ENCODE results near the gene TCEANC2.
A peak's percentile ranks its signal among the peaks of the same experiment; 100 is the strongest.
"Not testable (repeated sequence)": the region's sequence is repeated elsewhere in the genome, so short reads cannot be mapped to it uniquely, and the experiment has no call there.

The TCEANC2 gene

DNA sequence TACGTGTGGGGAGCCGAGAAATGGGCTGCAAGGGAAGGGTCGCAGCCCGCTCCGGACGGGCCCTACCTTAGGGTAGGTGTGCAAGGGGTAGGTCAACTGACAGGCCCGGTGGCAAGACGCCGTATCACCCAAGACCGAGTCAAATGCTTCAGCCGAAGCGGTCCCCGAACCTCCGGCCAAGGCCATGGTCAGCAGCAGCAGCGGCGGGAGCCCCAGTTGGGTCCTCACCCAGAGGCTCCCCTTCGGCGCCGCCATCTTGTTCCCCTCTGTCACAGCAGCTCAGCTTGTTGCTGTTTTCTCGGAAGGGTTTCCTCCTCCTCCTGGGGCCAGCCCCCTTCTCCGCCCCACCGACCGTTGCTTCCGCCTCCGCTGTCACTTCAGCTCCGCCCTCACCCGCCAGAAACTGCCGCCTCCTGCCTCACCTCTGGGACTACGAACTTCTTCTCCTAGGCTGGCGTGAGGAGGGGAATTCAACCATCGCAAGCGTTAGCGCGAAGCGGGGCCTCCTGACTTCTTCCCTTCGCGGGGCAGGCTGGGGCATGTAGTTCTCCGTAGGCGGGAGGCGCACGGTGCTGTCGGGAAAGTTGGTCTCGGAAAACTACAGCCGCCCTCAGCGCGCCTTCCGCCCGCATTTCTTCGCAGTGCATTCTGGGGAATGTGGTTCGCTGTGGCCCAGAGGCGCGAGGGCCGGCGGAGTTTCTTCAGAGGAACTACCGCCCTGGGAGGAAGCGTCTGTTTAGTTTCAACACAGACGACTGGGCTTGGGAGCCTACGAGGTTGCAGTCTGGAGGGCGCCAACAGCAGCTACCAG, at the start of gene TCEANC2, which contains the start of gene TMEM59:
Gene TCEANC2, plus strand, starts transcription at position 675 of the 811 bp plus-strand sequence. CDS start 815 bp downstream, outside the sequence.
Gene TMEM59, minus strand, starts transcription at position 271 of the 811 bp plus-strand sequence. Its CDS starts 16 bp downstream, at position 255.
- DNase-seq = peak; percentile 97 to 98

DNA sequence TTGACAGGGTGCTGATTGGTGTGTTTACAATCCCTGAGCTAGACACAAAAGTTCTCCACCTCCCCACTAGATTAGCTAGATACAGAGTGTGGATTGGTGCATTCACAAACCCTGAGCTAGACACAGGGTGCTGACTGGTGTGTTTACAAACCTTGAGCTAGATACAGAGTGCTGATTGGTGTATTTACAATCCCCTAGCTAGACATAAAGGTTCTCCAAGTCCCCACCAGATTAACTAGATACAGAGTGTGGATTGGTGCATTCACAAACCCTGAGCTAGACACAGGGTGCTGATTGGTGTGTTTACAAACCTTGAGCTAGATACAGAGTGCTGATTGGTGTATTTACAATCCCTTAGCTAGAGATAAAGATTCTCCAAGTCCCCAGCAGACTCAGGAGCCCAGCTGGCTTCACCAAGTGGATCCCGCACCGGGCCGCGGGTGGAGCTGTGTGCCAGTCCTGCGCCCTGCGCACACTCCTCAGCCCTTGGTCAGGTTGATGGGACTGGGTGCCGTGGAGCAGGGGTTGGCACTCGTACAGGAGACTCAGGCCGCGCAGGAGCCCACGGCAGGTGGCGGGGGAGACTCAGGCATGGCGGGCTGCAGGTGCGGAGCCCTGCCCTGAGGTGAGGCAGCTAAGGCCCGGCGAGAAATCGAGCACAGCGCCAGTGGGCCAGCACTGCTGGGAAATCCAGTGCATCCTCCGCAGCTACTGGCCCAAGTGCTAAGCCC, 49.5 kb upstream of the TCEANC2 start:
- DNase-seq = not testable (repeated sequence)

DNA sequence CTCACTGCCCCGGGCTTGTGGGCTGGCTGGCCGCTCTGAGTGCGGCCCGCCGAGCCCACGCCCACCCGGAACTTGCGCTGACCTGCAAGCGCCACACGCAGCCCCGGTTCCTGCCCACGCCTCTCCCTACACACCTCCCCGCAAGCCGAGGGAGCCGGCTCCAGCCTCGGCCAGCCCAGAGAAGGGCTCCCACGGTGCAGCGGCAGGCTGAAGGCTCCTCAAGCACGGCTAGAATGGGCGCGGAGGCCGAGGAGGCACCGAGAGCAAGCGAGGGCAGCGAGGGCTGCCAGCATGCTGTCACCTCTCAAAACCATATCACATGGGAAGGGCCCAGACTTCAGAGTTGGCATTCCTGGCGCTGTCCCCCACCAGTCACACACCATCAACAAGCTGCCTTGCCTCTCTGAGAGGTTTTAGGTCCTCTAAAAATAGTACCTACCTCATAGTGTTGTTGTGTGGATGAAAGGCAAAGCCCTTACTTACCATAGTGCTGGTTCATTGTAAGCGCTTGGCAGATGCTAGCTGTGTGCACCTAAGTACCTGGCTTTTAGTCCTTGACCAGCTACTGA, 48.8 kb upstream of the TCEANC2 start:
- DNase-seq = no peak

DNA sequence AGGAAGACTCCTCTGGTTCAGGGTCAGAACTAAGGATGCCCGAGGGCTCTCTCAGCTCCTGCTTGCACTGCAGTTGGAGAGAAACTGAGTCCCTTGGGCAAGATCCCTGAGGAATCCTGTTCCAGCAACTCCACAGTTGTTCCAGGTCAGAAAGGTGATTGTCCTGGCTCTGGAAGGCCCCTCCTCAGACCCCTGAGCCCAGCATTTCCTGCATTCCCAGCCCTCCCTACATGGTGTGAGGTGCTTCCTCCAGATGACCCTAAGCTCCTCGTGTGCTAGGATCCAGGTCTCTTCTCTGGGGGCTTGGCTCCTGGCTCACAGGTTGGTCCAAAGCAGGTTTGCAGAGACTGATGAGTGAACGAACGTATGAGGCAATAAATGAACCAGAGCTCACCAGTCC, 46.9 kb upstream of the TCEANC2 start:
- no peak for DNase-seq

DNA sequence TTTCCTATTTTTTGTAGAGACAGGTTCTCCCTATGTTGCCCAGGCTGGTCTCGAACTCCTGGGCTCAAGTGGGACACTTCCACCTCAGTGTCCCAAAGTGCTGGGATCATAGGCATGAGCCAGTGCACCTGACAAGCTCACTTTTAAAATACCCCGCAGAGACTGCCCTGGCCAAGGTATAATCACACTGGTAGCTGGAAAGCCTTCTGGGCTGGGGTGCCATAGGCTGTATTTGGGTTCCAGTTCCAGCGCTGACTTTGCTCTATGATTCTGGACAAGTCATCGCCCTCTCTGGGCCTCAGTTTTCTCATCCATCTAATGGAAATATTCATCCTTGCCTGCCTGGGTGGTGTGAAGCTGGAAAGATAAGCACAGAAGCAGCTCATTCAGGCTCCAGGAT, 45.8 kb upstream of the TCEANC2 start:
- no peak for DNase-seq

DNA sequence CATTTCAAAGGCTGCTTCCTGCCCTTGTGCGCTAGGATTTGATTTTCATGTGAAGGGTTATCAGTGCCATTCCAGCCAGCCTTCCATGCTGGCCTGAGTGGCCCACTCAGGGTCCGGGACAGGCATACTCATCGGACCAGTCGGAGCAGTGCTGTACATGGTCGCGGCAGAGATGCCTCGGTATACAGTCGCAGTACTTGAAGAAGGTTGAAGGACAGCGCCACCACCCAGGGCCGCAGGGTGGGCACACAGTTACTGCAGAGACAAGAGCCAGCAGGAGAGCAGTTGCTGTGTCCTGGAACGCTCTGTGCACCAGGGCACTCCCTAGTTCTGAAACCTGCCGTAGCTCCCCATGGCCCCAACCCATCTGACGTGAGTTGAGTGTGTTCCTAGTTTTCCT, 44.5 kb upstream of the TCEANC2 start:
- DNase-seq = no peak

DNA sequence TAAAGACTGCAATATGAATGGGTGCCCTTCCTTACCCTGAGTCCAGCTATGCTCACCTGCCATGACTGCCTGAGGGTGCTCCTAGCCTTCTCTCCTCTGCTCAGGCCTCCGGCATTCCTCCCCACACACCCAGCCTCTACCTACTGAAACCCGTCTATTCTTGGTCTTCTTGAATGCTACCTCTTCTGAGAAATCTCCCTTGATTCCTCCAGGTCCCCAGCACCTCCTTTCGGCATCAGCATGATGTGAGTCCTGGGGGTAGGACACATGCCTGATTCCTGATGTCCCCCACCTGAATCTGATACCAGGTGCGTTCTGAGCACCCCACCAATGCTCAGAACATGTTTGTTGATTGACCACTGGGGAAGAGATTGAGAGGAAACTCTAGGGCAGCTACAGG, 44.0 kb upstream of the TCEANC2 start:
- no peak for DNase-seq

DNA sequence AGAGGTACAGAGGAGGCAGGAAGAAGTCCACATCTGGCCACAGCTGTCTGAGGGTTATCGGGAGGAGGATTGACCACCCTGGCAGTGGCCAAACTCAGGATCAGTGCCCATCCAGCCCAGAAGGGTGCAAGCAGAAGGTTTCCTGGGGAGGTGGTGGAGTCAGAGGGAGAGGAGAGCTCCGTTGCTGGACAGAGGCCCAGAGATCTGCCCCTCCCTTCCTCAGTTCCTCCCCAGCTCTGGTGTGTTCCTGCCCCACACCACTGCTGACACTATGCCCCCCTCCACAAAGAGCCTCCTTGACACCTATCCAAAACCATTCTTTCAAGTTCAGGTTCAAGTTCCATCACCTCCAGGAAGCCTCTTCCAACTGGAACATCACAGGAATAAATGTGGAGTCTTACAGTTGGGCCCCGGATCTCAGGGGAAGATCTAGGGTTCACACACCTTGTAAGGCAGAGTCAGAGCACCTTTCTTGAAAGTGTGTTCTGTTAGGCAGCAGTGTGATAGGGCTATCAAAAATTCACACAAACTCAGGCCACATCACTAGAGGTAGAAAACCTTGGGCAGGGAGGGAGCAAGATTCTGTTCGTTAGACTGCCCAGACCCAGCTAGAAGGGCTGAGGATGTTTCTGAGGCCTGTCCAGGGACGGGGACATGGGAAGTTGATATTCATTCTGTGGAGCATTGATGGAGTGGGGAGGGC, 42.8 kb upstream of the TCEANC2 start:
- no peak for DNase-seq

DNA sequence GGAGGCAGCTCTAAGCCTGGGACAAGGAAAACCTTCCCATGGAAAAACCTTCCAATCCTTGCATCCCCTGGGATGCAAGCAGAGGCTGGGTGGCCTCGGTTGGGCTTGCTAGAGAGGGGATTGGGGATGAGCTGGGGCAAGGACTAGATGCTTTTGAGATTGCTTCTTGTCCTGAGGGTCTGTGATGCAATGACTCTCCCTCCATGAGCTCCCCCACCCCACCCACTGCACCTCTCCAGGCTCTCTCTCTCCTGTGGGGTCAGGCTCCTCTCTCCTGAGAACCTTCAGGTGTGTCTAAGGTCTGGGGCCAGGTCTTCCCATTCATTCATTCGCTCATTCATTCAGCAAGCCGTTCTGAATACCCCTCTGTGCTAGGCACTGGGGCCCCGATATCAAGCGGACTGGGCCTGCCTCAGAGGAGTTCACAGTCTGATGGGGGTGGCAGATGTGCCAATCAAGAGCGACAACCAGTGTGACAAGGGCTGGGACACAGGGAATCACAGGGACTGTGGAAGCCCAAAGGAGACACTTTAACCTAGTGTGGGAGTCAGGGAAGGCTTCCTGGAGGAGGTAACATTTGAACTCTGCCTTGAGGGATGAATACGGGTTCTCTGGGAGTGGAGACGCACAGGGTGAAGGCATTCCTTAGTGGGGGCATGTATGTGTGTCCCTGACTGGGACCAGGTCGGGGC, 41.9 kb upstream of the TCEANC2 start:
- DNase-seq = no peak

DNA sequence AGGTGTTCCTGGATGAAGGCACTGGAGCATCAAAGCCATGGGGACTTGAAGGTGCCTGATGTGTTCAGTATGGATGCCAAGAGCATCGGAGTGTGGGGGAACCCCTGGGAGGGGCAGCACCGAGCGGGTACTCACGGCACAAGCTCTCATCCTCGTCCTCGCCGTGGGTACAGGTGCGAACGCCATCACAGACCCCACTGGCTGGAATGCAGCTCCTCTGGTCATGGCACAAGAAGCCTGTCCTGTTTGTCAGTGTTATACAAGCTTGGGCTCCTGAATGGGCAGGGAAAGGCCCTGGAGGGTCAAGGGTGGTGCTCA, 41.4 kb upstream of the TCEANC2 start:
- no peak for DNase-seq

DNA sequence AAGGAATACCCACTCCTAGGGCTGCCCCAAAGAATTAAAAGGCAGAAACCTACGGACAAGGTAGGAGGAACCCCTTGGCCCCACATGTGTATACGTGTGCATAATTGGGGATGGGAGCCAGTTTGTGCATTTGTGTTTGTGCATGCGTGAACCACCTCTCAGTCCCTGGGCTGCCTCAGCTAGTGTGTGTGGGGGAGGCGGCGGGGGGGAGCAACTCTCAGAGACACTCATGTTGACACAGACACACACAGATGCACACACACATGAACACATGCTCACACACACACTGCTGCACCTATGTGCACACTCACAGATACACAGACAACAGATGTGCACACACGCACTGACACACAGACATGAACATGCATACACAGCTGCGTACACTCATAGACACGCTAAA, 40.5 kb upstream of the TCEANC2 start:
- DNase-seq = no peak

DNA sequence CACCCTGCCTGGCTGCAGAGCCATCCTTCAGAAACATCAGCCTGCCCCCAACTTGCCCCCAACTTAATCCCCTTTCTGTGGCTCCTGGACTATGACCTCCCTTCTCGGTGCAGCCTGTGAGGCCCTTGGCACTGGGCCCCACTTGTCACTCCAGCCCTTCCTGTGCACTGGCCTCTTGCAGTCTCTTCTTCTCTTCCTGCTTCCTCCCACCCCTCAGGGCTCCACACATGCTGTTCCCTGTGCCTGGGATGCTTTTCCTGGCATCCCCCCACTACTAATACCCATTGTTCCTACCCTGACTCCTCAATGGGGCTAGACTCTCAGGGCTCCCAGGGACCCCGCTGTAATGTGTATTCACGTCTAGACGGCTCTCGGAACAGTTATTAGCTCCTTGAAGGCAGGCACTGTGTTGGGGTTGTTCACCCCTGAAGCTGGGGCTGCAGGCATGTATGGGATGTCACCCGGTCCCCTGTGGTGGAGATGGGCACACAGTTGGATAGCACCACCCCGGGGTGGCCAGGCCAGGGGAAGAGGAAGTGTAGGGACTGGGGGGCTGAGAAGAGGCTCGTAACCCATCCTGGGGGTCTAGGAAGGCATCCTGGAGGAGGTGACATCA, 39.9 kb upstream of the TCEANC2 start:
- DNase-seq = no peak

DNA sequence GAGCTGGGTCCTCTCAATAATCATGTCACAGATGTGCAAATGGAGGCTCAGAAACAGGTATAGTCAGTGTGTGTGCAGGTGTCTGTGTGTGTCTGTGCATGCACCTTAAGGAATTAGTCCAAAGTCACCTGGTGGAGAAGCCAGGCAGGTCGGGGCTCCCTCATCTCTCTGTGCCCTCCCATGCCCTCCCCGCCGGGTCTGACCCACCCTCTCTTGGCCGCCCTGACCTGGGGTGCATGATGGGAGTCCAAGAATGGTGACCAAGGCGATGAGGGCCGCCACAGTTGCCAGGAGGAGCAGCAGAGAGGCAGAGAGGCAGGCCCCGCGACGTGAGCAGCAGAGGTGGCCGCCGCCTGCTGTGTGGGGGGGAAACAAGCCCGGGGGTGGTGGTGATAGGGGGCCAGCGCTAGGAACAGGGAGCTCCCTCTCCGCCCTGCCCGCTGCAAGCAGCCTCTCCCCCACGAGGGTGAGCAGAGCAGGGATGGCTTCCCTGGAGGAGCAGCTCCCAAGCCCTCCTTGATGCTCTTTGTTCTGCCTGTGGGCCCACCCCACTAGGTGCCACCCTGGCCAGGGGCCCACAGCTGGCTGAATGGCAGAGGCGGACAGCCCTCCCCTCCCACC, 39.3 kb upstream of the TCEANC2 start:
- no peak for DNase-seq

DNA sequence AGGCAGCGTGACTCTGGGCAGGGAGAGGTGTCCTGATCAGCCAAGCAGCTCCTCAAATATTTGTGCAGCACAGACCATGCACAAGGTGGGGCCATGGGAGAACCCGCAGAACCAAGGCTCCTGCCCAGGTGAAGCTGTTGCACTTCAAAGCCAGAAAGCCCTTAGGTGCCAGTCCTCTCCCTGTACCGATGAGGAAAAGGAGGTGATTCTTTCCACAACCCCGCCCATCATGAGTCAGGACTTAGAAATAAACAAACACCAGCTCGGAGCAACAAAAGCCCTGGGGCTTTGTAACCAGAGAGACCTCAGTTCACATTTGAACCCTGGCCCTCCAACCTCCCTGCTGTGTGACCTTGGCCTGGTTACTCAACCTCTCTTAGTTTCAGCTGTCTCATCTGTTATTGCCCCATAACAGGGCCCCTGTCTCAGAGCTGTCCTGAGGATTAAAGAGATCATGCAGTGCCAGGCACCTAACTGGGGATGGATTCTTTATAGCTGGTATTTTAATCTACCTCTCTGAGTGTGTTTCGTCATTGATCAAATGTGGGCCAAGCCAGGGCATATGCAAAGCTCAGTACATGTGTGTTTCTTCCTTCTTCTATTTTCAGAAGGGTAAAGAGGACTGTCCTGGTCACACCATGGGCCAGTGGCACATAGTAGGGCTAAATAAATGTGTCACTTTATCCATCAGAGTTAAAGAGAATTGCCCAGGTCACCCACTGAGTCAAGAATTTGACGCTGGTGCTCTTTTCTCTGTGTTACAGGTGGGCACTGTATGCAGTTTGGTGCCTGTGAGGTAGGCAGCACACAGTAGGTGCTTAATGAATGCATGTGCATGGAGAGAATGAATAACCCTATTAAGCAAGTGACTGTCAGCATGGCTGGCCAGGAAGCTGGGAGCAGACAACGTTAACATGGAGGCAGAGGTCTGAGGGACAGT, 36.8 kb upstream of the TCEANC2 start:
- peak; percentile 15 to 48 for DNase-seq

DNA sequence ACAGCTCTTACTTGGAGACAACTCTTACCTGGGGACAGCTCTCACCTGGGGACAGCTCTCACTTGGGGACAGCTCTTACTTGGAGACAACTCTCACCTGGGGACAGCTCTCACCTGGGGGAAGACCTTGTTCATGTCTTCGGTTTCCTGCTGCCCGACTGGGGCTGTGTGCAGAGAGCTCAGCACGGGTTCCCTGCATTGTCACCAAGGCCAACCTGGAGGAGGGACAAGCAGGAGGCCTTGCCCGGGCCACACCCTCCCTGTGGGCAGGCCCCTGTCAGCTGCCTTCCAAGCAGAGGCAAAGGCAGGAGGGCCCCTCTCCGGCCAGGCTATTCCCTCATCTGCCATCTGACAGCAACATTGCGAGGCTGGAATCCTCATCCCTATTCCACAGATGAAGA, 35.4 kb upstream of the TCEANC2 start, which contains the start of gene LDLRAD1:
Gene LDLRAD1, minus strand, starts transcription at position 208 of the 400 bp plus-strand sequence. Its CDS starts 74 bp downstream, at position 134.
- DNase-seq = no peak

DNA sequence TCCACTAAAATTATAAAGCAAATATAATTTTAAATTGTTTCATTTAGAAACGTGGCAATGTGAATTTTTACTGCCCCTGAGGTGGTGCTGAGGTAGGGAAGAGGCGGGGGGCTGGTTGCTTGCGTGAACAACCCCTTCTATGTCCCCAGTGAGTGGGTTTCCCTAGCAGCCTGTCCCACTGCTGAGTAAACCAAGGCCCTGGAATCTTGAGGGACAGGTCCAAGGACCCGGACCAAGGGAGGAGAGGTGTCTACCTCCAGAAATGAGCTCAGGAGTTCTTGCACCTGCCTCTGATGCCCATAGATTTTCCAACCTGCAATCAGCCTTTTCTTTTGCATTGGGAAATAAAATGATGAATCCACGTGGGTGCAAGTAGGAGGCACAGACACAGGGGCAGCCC, 34.8 kb upstream of the TCEANC2 start:
- no peak for DNase-seq

DNA sequence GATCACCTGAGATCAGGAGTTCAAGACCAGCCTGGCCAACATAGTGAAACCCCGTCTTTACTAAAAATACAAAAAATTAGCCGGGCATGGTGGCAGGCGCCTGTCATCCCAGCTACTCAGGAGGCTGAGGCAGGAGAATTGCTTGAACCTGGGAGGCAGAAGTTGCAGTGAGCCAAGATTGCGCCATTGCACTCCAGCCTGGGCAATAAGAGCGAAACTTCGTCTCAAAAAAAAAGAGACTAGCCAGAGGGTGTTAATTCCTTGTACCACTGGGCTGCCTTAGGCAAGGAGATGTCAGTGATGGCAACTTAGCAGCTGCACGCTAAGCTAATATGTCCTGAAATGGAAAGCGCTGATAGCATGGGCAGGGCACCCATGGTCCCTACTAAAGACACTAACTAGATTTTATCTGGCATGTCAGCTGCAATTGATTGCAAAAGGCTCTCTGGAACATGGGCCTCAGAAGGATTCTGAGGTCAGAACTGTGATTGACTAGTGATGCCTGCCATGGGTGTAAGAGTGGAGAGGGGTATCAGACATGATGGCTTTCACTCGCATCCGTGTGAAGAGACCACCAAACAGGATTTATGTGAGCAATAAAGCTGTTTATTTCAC, 33.7 kb upstream of the TCEANC2 start:
- DNase-seq = not testable (repeated sequence)

DNA sequence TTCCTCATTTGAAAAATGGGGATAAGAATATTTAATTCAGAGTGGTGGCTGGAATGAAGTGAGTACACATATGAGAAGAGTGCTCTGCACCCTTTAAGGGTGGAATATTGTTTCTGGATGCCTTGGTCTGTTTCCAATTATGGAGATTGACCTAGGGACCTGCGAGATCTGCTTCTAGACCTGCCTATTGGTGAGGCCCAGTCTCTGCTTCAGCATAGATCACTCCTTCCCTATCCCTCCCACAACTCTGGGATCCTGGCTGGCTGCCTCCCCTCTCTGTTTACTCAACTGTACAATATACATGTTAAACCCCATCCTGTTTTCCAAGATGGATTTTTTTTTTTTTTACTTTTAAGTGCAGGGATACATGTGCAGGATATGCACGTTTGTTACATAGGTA, 29.1 kb upstream of the TCEANC2 start:
- DNase-seq = no peak

DNA sequence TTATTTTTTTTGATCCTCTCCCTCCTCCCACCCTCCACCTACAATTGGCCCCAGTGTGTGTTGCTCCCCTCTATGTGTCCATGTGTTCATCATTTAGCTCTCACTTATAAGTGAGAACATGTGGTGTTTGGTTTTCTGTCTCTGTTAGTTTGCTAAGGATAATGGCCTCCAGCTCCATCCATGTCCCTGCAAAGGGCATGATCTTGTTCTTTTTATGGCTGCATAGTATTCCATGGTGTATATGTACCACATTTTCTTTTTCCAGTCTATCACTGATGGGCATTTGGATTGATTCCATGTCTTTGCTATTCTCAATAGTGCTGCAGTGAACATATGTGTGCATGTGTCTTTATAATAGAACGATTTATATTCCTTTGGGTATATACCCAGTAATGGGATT, 28.6 kb upstream of the TCEANC2 start:
- DNase-seq = not testable (repeated sequence)

DNA sequence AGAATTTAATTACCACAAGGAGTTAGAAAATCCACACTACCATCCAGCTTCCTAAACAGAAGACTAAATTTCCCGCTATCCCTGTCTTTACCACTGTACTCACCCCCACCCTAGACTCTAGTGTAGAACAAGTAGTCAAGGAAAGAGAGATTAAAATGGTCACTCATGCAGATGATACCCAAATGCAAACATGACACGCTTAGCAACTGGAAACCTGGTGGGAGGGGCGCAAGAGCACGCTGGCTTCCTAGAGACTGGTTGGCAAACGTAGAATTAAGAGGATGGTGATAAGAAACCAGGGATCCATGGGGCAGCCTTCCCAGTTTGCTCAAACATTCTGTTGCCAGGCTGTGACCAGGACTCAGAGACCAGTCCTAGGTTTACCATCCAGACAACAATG, 25.6 kb upstream of the TCEANC2 start:
- DNase-seq = peak in 1 of 2 experiments; percentile 38

Data from NCI-H2081 (cell line).